ENCODE measurements around the gene KLHL21. TPM values are rescaled to one million over a fixed set of nuclear protein-coding genes. Genes with fewer than 3 reads are reported as not detected.

Gene KLHL21
- total RNA-seq, 8 experiments from 2014 or later = 7.0 to 38.3 (median 12.6) TPM

GRCh38 chr1:6592865-6593593 is 9.6 kb downstream of the KLHL21 start:
- H3K4me1 ChIP-seq (replicated peaks in 1 of 2) = peaks cover 0 to 18% of the 10 kb centered on the region in 2 donors

GRCh38 chr1:6592441-6592840 is 10.2 kb downstream of the KLHL21 start:
- ATAC-seq (replicated peaks in 6 of 8) = no peak
- Histone ChIP-seq H3K4me3 (no peak overlapping the region), H3K27ac (no peak overlapping the region), H3K4me1 (replicated peaks in 1 of 2) (peaks cover 0 to 17% of the 10 kb centered on the region in 2 donors)
- WGBS, 10 experiments = 30 to 100% (median 93%) methylated on average over 1 to 4 of the region's 5 CpGs; no CpG with 5 or more reads in 5 of the 10 experiments
- in situ Hi-C loops (cut with MboI; ENCODE audit: low pct_unique_long_range_greater_than_20kb in 2 of 9, low sequenced_read_pairs in 9 of 9, unreplicated experiment in 9 of 9) = no loop called here

More at GRCh38 chr1:6592865-6593593, 9.6 kb downstream of the KLHL21 start:
- 89 to 100% (median 97%) methylated on average over 5 to 12 of the region's 38 CpGs; no CpG with 5 or more reads in 7 of the 10 experiments for WGBS, 10 experiments
- Histone ChIP-seq H3K4me3 (no peak overlapping the region), H3K27ac (no peak overlapping the region)
- in situ Hi-C loops (cut with MboI; ENCODE audit: low pct_unique_long_range_greater_than_20kb in 2 of 9, low sequenced_read_pairs in 9 of 9, unreplicated experiment in 9 of 9) = no loop called here
- peak in 2 of 8 experiments; percentile 3 to 5 for ATAC-seq (replicated peaks in 6 of 8)

GRCh38 chr1:6591644-6592043 is 11.0 kb downstream of the KLHL21 start:
- in situ Hi-C loops (cut with MboI; ENCODE audit: low pct_unique_long_range_greater_than_20kb in 2 of 9, low sequenced_read_pairs in 9 of 9, unreplicated experiment in 9 of 9) = no loop called here
- no peak for ATAC-seq (replicated peaks in 6 of 8)
- peaks cover 0 to 9% of the 10 kb centered on the region in 2 donors for H3K4me1 ChIP-seq (replicated peaks in 1 of 2)

GRCh38 chr1:6591222-6591621 is 11.4 kb downstream of the KLHL21 start:
- in situ Hi-C loops (cut with MboI; ENCODE audit: low pct_unique_long_range_greater_than_20kb in 2 of 9, low sequenced_read_pairs in 9 of 9, unreplicated experiment in 9 of 9) = no loop called here
- no peak overlapping the region for H3K27ac ChIP-seq
- 88 to 100% (median 93%) methylated on average over 3 to 11 of the region's 13 CpGs; no CpG with 5 or more reads in 6 of the 10 experiments for WGBS, 10 experiments
- H3K4me3 ChIP-seq = no peak overlapping the region
- no peak for ATAC-seq (replicated peaks in 6 of 8)
- peaks cover 0 to 5% of the 10 kb centered on the region in 2 donors for H3K4me1 ChIP-seq (replicated peaks in 1 of 2)

More at GRCh38 chr1:6591644-6592043, 11.0 kb downstream of the KLHL21 start:
- Histone ChIP-seq H3K27ac (no peak overlapping the region), H3K4me3 (no peak overlapping the region)
- 20 to 100% (median 86%) methylated on average over 1 to 4 of the region's 6 CpGs; no CpG with 5 or more reads in 4 of the 10 experiments for WGBS, 10 experiments

- H3K4me3 ChIP-seq = no peak overlapping the region
- in situ Hi-C loops (cut with MboI; ENCODE audit: low pct_unique_long_range_greater_than_20kb in 2 of 9, low sequenced_read_pairs in 9 of 9, unreplicated experiment in 9 of 9) = no loop called here
- H3K27ac ChIP-seq = no peak overlapping the region
- no peak for ATAC-seq (replicated peaks in 6 of 8)
- WGBS, 10 experiments = 57 to 100% (median 98%) methylated on average over 1 to 6 of the region's 7 CpGs; no CpG with 5 or more reads in 2 of the 10 experiments
- no peaks in the 10 kb centered on the region for H3K4me1 ChIP-seq (replicated peaks in 1 of 2)
These were observed 12.6 kb downstream of the KLHL21 start for GRCh38 chr1:6590046-6590445.

GRCh38 chr1:6588893-6589520 is 13.7 kb downstream of the KLHL21 start:
- H3K27ac ChIP-seq = no peak overlapping the region

GRCh38 chr1:6588128-6588892 is 14.4 kb downstream of the KLHL21 start:
- 64 to 98% (median 86%) methylated on average over 1 to 9 of the region's 25 CpGs; no CpG with 5 or more reads in 4 of the 10 experiments for WGBS, 10 experiments
- no peaks in the 10 kb centered on the region for H3K4me1 ChIP-seq (replicated peaks in 1 of 2)
- in situ Hi-C loops (cut with MboI; ENCODE audit: low pct_unique_long_range_greater_than_20kb in 2 of 9, low sequenced_read_pairs in 9 of 9, unreplicated experiment in 9 of 9) = no loop called here
- no peak overlapping the region for H3K4me3 ChIP-seq
- peak in 2 of 8 experiments; percentile 4 to 7 for ATAC-seq (replicated peaks in 6 of 8)
- H3K27ac ChIP-seq = peak overlapping the region in 1 of 2 donors; percentile 20

More at GRCh38 chr1:6588893-6589520, 13.7 kb downstream of the KLHL21 start:
- in situ Hi-C loops (cut with MboI; ENCODE audit: low pct_unique_long_range_greater_than_20kb in 2 of 9, low sequenced_read_pairs in 9 of 9, unreplicated experiment in 9 of 9) = no loop called here
- no peaks in the 10 kb centered on the region for H3K4me1 ChIP-seq (replicated peaks in 1 of 2)
- 57 to 90% (median 81%) methylated on average over 1 to 10 of the region's 24 CpGs; no CpG with 5 or more reads in 5 of the 10 experiments for WGBS, 10 experiments
- peak in 2 of 8 experiments; percentile 2 to 5 for ATAC-seq (replicated peaks in 6 of 8)
- H3K4me3 ChIP-seq = no peak overlapping the region

- in situ Hi-C loops (cut with MboI; ENCODE audit: low pct_unique_long_range_greater_than_20kb in 2 of 9, low sequenced_read_pairs in 9 of 9, unreplicated experiment in 9 of 9) = no loop called here
- WGBS, 10 experiments = 76 to 100% (median 84%) methylated on average over 1 to 6 of the region's 13 CpGs; no CpG with 5 or more reads in 4 of the 10 experiments
- H3K4me1 ChIP-seq (replicated peaks in 1 of 2) = no peaks in the 10 kb centered on the region
- H3K27ac ChIP-seq = no peak overlapping the region
- H3K4me3 ChIP-seq = no peak overlapping the region
- peak in 2 of 8 experiments; percentile 3 to 18 for ATAC-seq (replicated peaks in 6 of 8)
These were observed 15.2 kb downstream of the KLHL21 start for GRCh38 chr1:6587261-6588005.

GRCh38 chr1:6586404-6586816 is 16.3 kb downstream of the KLHL21 start:
- Histone ChIP-seq H3K4me1 (replicated peaks in 1 of 2) (peaks cover 4% of the 10 kb centered on the region in 2 donors), H3K27ac (no peak overlapping the region), H3K4me3 (no peak overlapping the region)
- ATAC-seq (replicated peaks in 6 of 8) = peak in 5 of 8 experiments; percentile 3 to 23 (median 7)
- in situ Hi-C loops (cut with MboI; ENCODE audit: low pct_unique_long_range_greater_than_20kb in 2 of 9, low sequenced_read_pairs in 9 of 9, unreplicated experiment in 9 of 9) = no loop called here
- 100% methylated on average over 4 of the region's 11 CpGs; no CpG with 5 or more reads in 9 of the 10 experiments for WGBS, 10 experiments

GRCh38 chr1:6585841-6586240 is 16.8 kb downstream of the KLHL21 start:
- 91 to 100% (median 100%) methylated on average over 2 to 7 of the region's 7 CpGs; no CpG with 5 or more reads in 6 of the 10 experiments for WGBS, 10 experiments
- no peak overlapping the region for H3K27ac ChIP-seq
- in situ Hi-C loops (cut with MboI; ENCODE audit: low pct_unique_long_range_greater_than_20kb in 2 of 9, low sequenced_read_pairs in 9 of 9, unreplicated experiment in 9 of 9) = no loop called here

GRCh38 chr1:6585081-6585722 is 17.5 kb downstream of the KLHL21 start:
- in situ Hi-C loops (cut with MboI; ENCODE audit: low pct_unique_long_range_greater_than_20kb in 2 of 9, low sequenced_read_pairs in 9 of 9, unreplicated experiment in 9 of 9) = no loop called here
- no peak for ATAC-seq (replicated peaks in 6 of 8)
- H3K4me3 ChIP-seq = no peak overlapping the region
- H3K27ac ChIP-seq = no peak overlapping the region
- 84 to 100% (median 97%) methylated on average over 1 to 10 of the region's 12 CpGs; no CpG with 5 or more reads in 4 of the 10 experiments for WGBS, 10 experiments
- H3K4me1 ChIP-seq (replicated peaks in 1 of 2) = peaks cover 13% of the 10 kb centered on the region in 2 donors

More at GRCh38 chr1:6585841-6586240, 16.8 kb downstream of the KLHL21 start:
- no peak overlapping the region for H3K4me3 ChIP-seq
- peaks cover 9% of the 10 kb centered on the region in 2 donors for H3K4me1 ChIP-seq (replicated peaks in 1 of 2)
- ATAC-seq (replicated peaks in 6 of 8) = peak in 4 of 8 experiments; percentile 3 to 12 (median 4)
